Retinal pigment epithelial cell (primary cell): Measurements from ENCODE around the gene SETMAR.

ENCODE experiments used
- DNase-seq: peaks from one replicate; pipeline ENCODE4 v3.0.0-alpha.2; 2010; ENCODE audit warnings: low read depth
- H3K4me3 ChIP-seq: 2 replicates; pipeline ENCODE4 v1.5.1; 2011; ENCODE audit warnings: mild to moderate bottlenecking, low read length, control low read depth, moderate library complexity
- CTCF ChIP-seq: conservative IDR thresholded peaks from 2 replicates; pipeline ENCODE4 v1.5.1; 2011; ENCODE audit warnings: low read depth, low read length, control low read depth, inconsistent platforms

Gene SETMAR

GRCh38 chr3:4313606-4314293 lies 10.6 kb downstream of the SETMAR start:
- no peak overlapping the region for H3K4me3 ChIP-seq
- TF ChIP-seq CTCF = no peak
- DNase-seq = no peak

GRCh38 chr3:4314688-4315087 lies 11.5 kb downstream of the SETMAR start:
- TF ChIP-seq CTCF = peak; percentile 45
- no peak for DNase-seq
- no peak overlapping the region for H3K4me3 ChIP-seq

- TF ChIP-seq CTCF = no peak
- no peak for DNase-seq
- H3K4me3 ChIP-seq = no peak overlapping the region
Observed at GRCh38 chr3:4320096-4320911, 17.1 kb downstream of the SETMAR start.

- no peak for DNase-seq
- no peak overlapping the region for H3K4me3 ChIP-seq
- TF ChIP-seq CTCF = no peak
Observed at GRCh38 chr3:4321732-4322131, 18.6 kb downstream of the SETMAR start.

GRCh38 chr3:4322635-4323034 lies 19.5 kb downstream of the SETMAR start:
- DNase-seq = no peak
- no peak for TF ChIP-seq CTCF

GRCh38 chr3:4323246-4324027 lies 20.3 kb downstream of the SETMAR start:
- DNase-seq = no peak
- no peak for TF ChIP-seq CTCF
- H3K4me3 ChIP-seq = no peak overlapping the region

More at GRCh38 chr3:4322635-4323034, 19.5 kb downstream of the SETMAR start:
- no peak overlapping the region for H3K4me3 ChIP-seq
